IMR-90 (cell line): ENCODE results near the gene TMSB15C. TPM values are rescaled to one million over a fixed set of nuclear protein-coding genes. Genes with fewer than 3 reads are reported as not detected.
A peak's percentile ranks its signal among the peaks of the same experiment; 100 is the strongest.

ENCODE experiments used
- ATAC-seq: fragments of 200-7000 bp; cut with Tn5 transposase; 2 replicates; pipeline ENCODE4 v1.9.1; 2020; ENCODE audit warnings: low read depth, mild to moderate bottlenecking, moderate library complexity
- BruUV-seq: library from RNA; stranded (reverse); fragments of 400-500 nt; replicated peaks from 2 replicates; lab custom pipeline; 2021; lab: Mats Ljungman, UMichigan
- CTCF ChIA-PET: fragments of 300-600 bp; formaldehyde crosslinking; extraction: SDS; loops from one replicate; lab custom pipeline; 2021; ENCODE audit warnings: antibody characterized with exemption; lab: Yijun Ruan, JAX
- POLR2A ChIA-PET: fragments of 300-600 bp; sonication (Branson Sonifier 250); formaldehyde crosslinking; loops from one replicate; lab custom pipeline; 2022; ENCODE audit warnings: antibody characterized with exemption; ENCODE audit not compliant: unreplicated experiment; lab: Charles Lee
- DNase-seq: peaks from one replicate; pipeline ENCODE4 v3.0.0; 2013
- H2AFZ ChIP-seq: replicated peaks from 2 replicates; pipeline ENCODE3; 2013; ENCODE audit warnings: low read length, mild to moderate bottlenecking; ENCODE audit not compliant: poor library complexity
- H2AK5ac ChIP-seq: 2 replicates; pipeline ENCODE4 v1.6.1; 2013; ENCODE audit warnings: low read depth, low read length, inconsistent platforms
- H2AK9ac ChIP-seq: replicated peaks from 2 replicates; pipeline ENCODE3; 2013; ENCODE audit warnings: mild to moderate bottlenecking, low read depth, low read length, moderate library complexity; ENCODE audit not compliant: poor library complexity
- H2BK120ac ChIP-seq: 2 replicates; pipeline ENCODE4 v1.6.1; 2013; ENCODE audit warnings: low read depth, low read length, inconsistent platforms
- H2BK15ac ChIP-seq: 3 replicates; pipeline ENCODE4 v1.6.1; 2013; ENCODE audit warnings: low read depth, low read length, inconsistent platforms
- H2BK20ac ChIP-seq: 2 replicates; pipeline ENCODE4 v1.6.1; 2013; ENCODE audit warnings: low read depth, mild to moderate bottlenecking, inconsistent platforms, low read length, moderate library complexity
- H2BK5ac ChIP-seq: 2 replicates; pipeline ENCODE4 v1.6.1; 2013; ENCODE audit warnings: mild to moderate bottlenecking, low read depth, low read length, inconsistent platforms; ENCODE audit not compliant: poor library complexity, severe bottlenecking
- H3K14ac ChIP-seq: replicated peaks from 2 replicates; pipeline ENCODE4 v1.6.1; 2013; ENCODE audit warnings: low read depth, low read length, inconsistent platforms
- H3K18ac ChIP-seq: 2 replicates; pipeline ENCODE4 v1.6.1; 2013; ENCODE audit warnings: low read depth, low read length, control low read depth
- H3K23ac ChIP-seq: 2 replicates; pipeline ENCODE4 v1.6.1; 2013; ENCODE audit warnings: low read depth, low read length, inconsistent platforms
- H3K27ac ChIP-seq: 2 replicates; pipeline ENCODE4 v1.5.1; 2013; ENCODE audit warnings: mild to moderate bottlenecking, control low read depth, low read length; ENCODE audit not compliant: insufficient read depth
- H3K27me3 ChIP-seq: 2 replicates; pipeline ENCODE4 v1.6.1; 2013; ENCODE audit warnings: low read length; ENCODE audit not compliant: control insufficient read depth, insufficient read depth
- H3K36me3 ChIP-seq: 2 replicates; pipeline ENCODE4 v1.6.1; 2013; ENCODE audit warnings: low read length, mixed read lengths; ENCODE audit not compliant: control insufficient read depth, insufficient read depth
- H3K4ac ChIP-seq: 2 replicates; pipeline ENCODE4 v1.6.1; 2013; ENCODE audit warnings: low read depth, low read length, inconsistent platforms
- H3K4me1 ChIP-seq: 2 replicates; pipeline ENCODE4 v1.6.1; 2013; ENCODE audit warnings: low read length, mixed read lengths; ENCODE audit not compliant: control insufficient read depth, insufficient read depth
- H3K4me2 ChIP-seq: 2 replicates; pipeline ENCODE4 v1.6.1; 2013; ENCODE audit warnings: low read depth, mild to moderate bottlenecking, control low read depth, low read length, moderate library complexity
- H3K4me3 ChIP-seq: 2 replicates; pipeline ENCODE4 v1.5.1; 2013; ENCODE audit warnings: low read depth, mild to moderate bottlenecking, control low read depth, low read length, moderate library complexity; ENCODE audit not compliant: insufficient read depth
- H3K56ac ChIP-seq: 2 replicates; pipeline ENCODE4 v1.6.1; 2013; ENCODE audit warnings: low read length, inconsistent platforms; ENCODE audit not compliant: insufficient read depth; ENCODE audit errors: extremely low read depth
- H3K79me1 ChIP-seq, 2 experiments: 2 replicates each; pipeline ENCODE4 v1.6.1; 2013; ENCODE audit warnings: low read length in 2 of 2, inconsistent platforms in 1 of 2, low read depth in 1 of 2
- H3K9ac ChIP-seq: 2 replicates; pipeline ENCODE4 v1.6.1; 2013; ENCODE audit warnings: low read depth, low read length, control low read depth
- H3K9me1 ChIP-seq: 2 replicates; pipeline ENCODE4 v1.6.1; 2013; ENCODE audit warnings: low read length, inconsistent platforms; ENCODE audit not compliant: insufficient read depth
- H3K9me3 ChIP-seq: 2 replicates; pipeline ENCODE4 v1.6.1; 2013; ENCODE audit warnings: low read length; ENCODE audit not compliant: control insufficient read depth, insufficient read depth
- H4K20me1 ChIP-seq: 2 replicates; pipeline ENCODE4 v1.6.1; 2013; ENCODE audit warnings: low read length, inconsistent platforms; ENCODE audit not compliant: insufficient read depth
- H4K5ac ChIP-seq: 2 replicates; pipeline ENCODE4 v1.6.1; 2013; ENCODE audit warnings: mild to moderate bottlenecking, low read depth, low read length, control low read depth
- H4K8ac ChIP-seq, 2 experiments: 2 replicates each; pipeline ENCODE4 v1.6.1; 2013; ENCODE audit warnings: low read depth in 2 of 2, low read length in 2 of 2, control low read depth in 1 of 2, inconsistent platforms in 1 of 2
- H4K91ac ChIP-seq: 2 replicates; pipeline ENCODE4 v1.6.1; 2013; ENCODE audit warnings: low read depth, low read length, inconsistent platforms; ENCODE audit not compliant: insufficient read depth
- MAFK ChIP-seq: IDR thresholded peaks from 2 replicates; pipeline ENCODE4 v1.6.1; 2012; ENCODE audit warnings: low read depth, low read length, improper control_type of control experiment
- RCOR1 ChIP-seq: IDR thresholded peaks from 2 replicates; pipeline ENCODE4 v1.6.1; 2012; ENCODE audit warnings: mild to moderate bottlenecking, low read length, improper control_type of control experiment; ENCODE audit not compliant: insufficient replicate concordance
- WGBS, 2 experiments: methylation state at CpG; one replicate each; pipeline versions ENCODE4 v1.1.5 to v1.1.7; 2013; ENCODE audit warnings: missing lambda C conversion rate in 2 of 2; ENCODE audit not compliant: insufficient read length in 1 of 2; ENCODE audit errors: extremely low coverage in 2 of 2; 5-methylcytosine and 5-hydroxymethylcytosine counted together
- dilution Hi-C: fragments of 300-500 bp; cut with HindIII; formaldehyde crosslinking; loops from one replicate; pipeline ENCODE4 v1.14.3; 2018; ENCODE audit warnings: low sequenced_read_pairs; ENCODE audit not compliant: unreplicated experiment
- in situ Hi-C: fragments of 300-500 bp; cut with MboI; formaldehyde crosslinking; loops from 3 replicates; pipeline ENCODE4 v1.14.3; 2019; ENCODE audit warnings: low sequenced_read_pairs, inconsistent platforms, mixed read lengths
- intact Hi-C: fragments of 100-400 bp; cut with micrococcal nuclease; formaldehyde crosslinking; loops from 2 replicates; pipeline ENCODE4 v1.10.0; 2022
- polyA plus RNA-seq, 3 experiments: library from polyadenylated mRNA; depleted of rRNA; stranded (reverse); fragments of >200 nt; gene quantifications; 2 replicates each; pipeline ENCODE4 v1.2.3, GENCODE V29; 2012; ENCODE audit warnings: low replicate concordance in 1 of 3
- total RNA-seq: library from RNA; depleted of rRNA; stranded (reverse); fragments of >200 nt; gene quantifications from 2 replicates; pipeline ENCODE4 v1.2.3, GENCODE V29; 2012

The TMSB15C gene
- total and polyA plus RNA-seq, 2 of the 4 experiments (the other 2 are of a cell fraction) = 1.9 to 2.0 TPM

- Histone ChIP-seq H2AFZ (no peak overlapping the region), H3K23ac (no peak overlapping the region), H3K18ac (no peak overlapping the region), H3K4me1 (no peaks in the 10 kb centered on the region), H4K91ac (no peak overlapping the region), H3K14ac (no peak overlapping the region), H3K27ac (no peak overlapping the region), H3K36me3 (no peaks in the 10 kb centered on the region), H3K27me3 (peaks cover 9% of the 10 kb centered on the region; the same call in 1 of the 2 replicates), H3K56ac (no peak overlapping the region), H4K8ac (no peak overlapping the region), H3K9me3 (no peaks in the 10 kb centered on the region), H2BK5ac (no peak overlapping the region), H2BK15ac (no peak overlapping the region), H3K79me1 (no peaks in the 10 kb centered on the region), H2AK9ac (no peak overlapping the region), H3K9me1 (no peaks in the 10 kb centered on the region; the same call in 1 of the 2 replicates), H3K9ac (no peak overlapping the region), H3K4ac (no peak overlapping the region), H2AK5ac (no peak overlapping the region), H3K4me3 (no peak overlapping the region), H2BK120ac (no peak overlapping the region), H3K4me2 (no peak overlapping the region), H4K5ac (no peak overlapping the region), H4K20me1 (no peaks in the 10 kb centered on the region), H2BK20ac (no peak overlapping the region)
- dilution Hi-C loops (no loop called here), intact Hi-C loops (no loop called here), in situ Hi-C loops (loop anchor here (25.0 kb wide), 1 partner anchor 268 kb away; the partner anchor contains the start of gene RAB9B)
- no CpG with 5 or more reads among the region's 11 CpGs for WGBS, 2 experiments
- BruUV-seq = no TSS peak
- CTCF ChIA-PET = no interaction called here
- TF ChIP-seq MAFK (peak; percentile 99), RCOR1 (no peak)
- ATAC-seq (no peak), DNase-seq (no peak)
- POLR2A ChIA-PET = no interaction called here
These were observed 29.6 kb upstream of the TMSB15C start for GRCh38 chrX:104105330-104106262.
